Suprapubic skin (tissue), 4 donors: ENCODE measurements around the gene S100A7A. TPM values are rescaled to one million over a fixed set of nuclear protein-coding genes. Genes with fewer than 3 reads are reported as not detected.

ENCODE experiments used
- DNase-seq, 2 donors: peaks; one replicate each; pipeline ENCODE4 v3.0.0-alpha.2; 2019; ENCODE audit warnings: low spot score in 2 of 2
- H3K27ac ChIP-seq: fragments of 200-600 bp; sonication (generic); one replicate; pipeline ENCODE4 v1.5.1; 2019
- H3K27me3 ChIP-seq: fragments of 200-600 bp; sonication (generic); one replicate; pipeline ENCODE4 v1.5.1; 2019
- H3K36me3 ChIP-seq: fragments of 200-600 bp; sonication (generic); one replicate; pipeline ENCODE4 v1.5.1; 2019
- H3K4me1 ChIP-seq: fragments of 200-600 bp; sonication (generic); one replicate; pipeline ENCODE4 v1.5.1; 2019
- H3K4me3 ChIP-seq: fragments of 200-600 bp; sonication (generic); one replicate; pipeline ENCODE4 v1.5.1; 2019; ENCODE audit warnings: mild to moderate bottlenecking
- H3K9me3 ChIP-seq: fragments of 200-600 bp; sonication (generic); one replicate; pipeline ENCODE4 v1.5.1; 2019
- CTCF ChIP-seq, 2 donors: fragments of 200-600 bp in 1 of 2; fragments of 450-650 bp in 1 of 2; sonication (generic) in 1 of 2; IDR thresholded peaks; one replicate each; pipeline ENCODE4 v1.5.1; 2016 to 2019; ENCODE audit warnings: antibody characterized with exemption in 2 of 2, mild to moderate bottlenecking in 1 of 2, moderate library complexity in 1 of 2
- EP300 ChIP-seq: sonication (generic); formaldehyde crosslinking; IDR thresholded peaks from one replicate; pipeline ENCODE4 v1.6.1; 2017; ENCODE audit warnings: antibody characterized with exemption
- POLR2A ChIP-seq, 2 donors: fragments of 450-650 bp; IDR thresholded peaks; one replicate each; pipeline ENCODE4 v1.6.1; 2017; ENCODE audit warnings: antibody characterized with exemption in 2 of 2, mild to moderate bottlenecking in 2 of 2, moderate library complexity in 2 of 2
- POLR2AphosphoS5 ChIP-seq, 3 donors: sonication (generic); formaldehyde crosslinking; IDR thresholded peaks; one replicate each; pipeline ENCODE4 v1.6.1; 2017; ENCODE audit warnings: antibody characterized with exemption in 3 of 3
- WGBS: methylation state at CpG from one replicate; pipeline ENCODE4 v1.1.5; 2018; 5-methylcytosine and 5-hydroxymethylcytosine counted together
- total RNA-seq, 4 donors: library from RNA; depleted of rRNA; stranded (reverse); fragments of >200 nt; gene quantifications; one replicate each; pipeline ENCODE4 v1.1.0, GENCODE V29; 2016

The S100A7A gene
- total RNA-seq, 4 donors from 2014 or later = 0.10 TPM; not detected in 3

- no peak for DNase-seq
- 91% methylated on average over 2 of the region's 2 CpGs for WGBS
Measured at GRCh38 chr1:153372571-153372970, 43.7 kb upstream of the S100A7A start.

GRCh38 chr1:153374071-153374470 lies 42.2 kb upstream of the S100A7A start:
- no peaks in the 10 kb centered on the region for H3K27me3 ChIP-seq
- no peaks in the 10 kb centered on the region for H3K36me3 ChIP-seq
- WGBS = 68% methylated on average over 2 of the region's 2 CpGs
- DNase-seq = peak; percentile 28 to 40
- H3K4me1 ChIP-seq = peaks cover 12% of the 10 kb centered on the region
- no peaks in the 10 kb centered on the region for H3K9me3 ChIP-seq
- TF ChIP-seq EP300 (no peak), POLR2AphosphoS5 (IDR thresholded peaks at IDR 0.05) (no peak), POLR2A (IDR thresholded peaks at IDR 0.05) (no peak), CTCF (IDR thresholded peaks at IDR 0.05) (no peak)
- no peak overlapping the region for H3K27ac ChIP-seq
- H3K4me3 ChIP-seq = no peak overlapping the region

More at GRCh38 chr1:153372571-153372970, 43.7 kb upstream of the S100A7A start:
- H3K9me3 ChIP-seq = no peaks in the 10 kb centered on the region
- H3K27me3 ChIP-seq = no peaks in the 10 kb centered on the region
- H3K4me3 ChIP-seq = no peak overlapping the region
- no peak overlapping the region for H3K27ac ChIP-seq
- peaks cover 12% of the 10 kb centered on the region for H3K4me1 ChIP-seq
- TF ChIP-seq POLR2A (IDR thresholded peaks at IDR 0.05) (no peak), POLR2AphosphoS5 (IDR thresholded peaks at IDR 0.05) (no peak), CTCF (IDR thresholded peaks at IDR 0.05) (no peak), EP300 (no peak)
- H3K36me3 ChIP-seq = no peaks in the 10 kb centered on the region

- Histone ChIP-seq H3K4me1 (peaks cover 12% of the 10 kb centered on the region), H3K9me3 (no peaks in the 10 kb centered on the region), H3K27me3 (no peaks in the 10 kb centered on the region), H3K36me3 (no peaks in the 10 kb centered on the region), H3K4me3 (no peak within 1 kb of the TSS), H3K27ac (no peak within 1 kb of the TSS)
- DNase-seq = peak; percentile 20 to 46
- WGBS = 67% methylated on average over 1 of the region's 1 CpG
- TF ChIP-seq POLR2A (IDR thresholded peaks at IDR 0.05) (no peak), POLR2AphosphoS5 (IDR thresholded peaks at IDR 0.05) (no peak), EP300 (no peak), CTCF (IDR thresholded peaks at IDR 0.05) (no peak)
Measured at GRCh38 chr1:153375511-153375910, 40.8 kb upstream of the S100A7A start, which contains the start of gene S100A12. Gene S100A12 (minus strand): TSS chr1:153375621. CDS start chr1:153374592, 1,029 bp downstream.

- Histone ChIP-seq H3K27ac (no peak overlapping the region), H3K36me3 (no peaks in the 10 kb centered on the region), H3K4me1 (peaks cover 12% of the 10 kb centered on the region), H3K4me3 (no peak overlapping the region), H3K27me3 (no peaks in the 10 kb centered on the region), H3K9me3 (no peaks in the 10 kb centered on the region)
- DNase-seq = peak in 1 of 2 donors; percentile 39
- TF ChIP-seq POLR2AphosphoS5 (IDR thresholded peaks at IDR 0.05) = no peak
- TF ChIP-seq CTCF (IDR thresholded peaks at IDR 0.05) = no peak
- no peak for TF ChIP-seq EP300
- no peak for TF ChIP-seq POLR2A (IDR thresholded peaks at IDR 0.05)
- WGBS = 75% methylated on average over 10 of the region's 10 CpGs
Measured at GRCh38 chr1:153379591-153379990, 36.7 kb upstream of the S100A7A start.

- TF ChIP-seq POLR2AphosphoS5 (IDR thresholded peaks at IDR 0.05) (no peak), CTCF (IDR thresholded peaks at IDR 0.05) (no peak), EP300 (no peak), POLR2A (IDR thresholded peaks at IDR 0.05) (no peak)
- H3K4me3 ChIP-seq = no peak overlapping the region
- 92% methylated on average over 23 of the region's 23 CpGs for WGBS
- no peak overlapping the region for H3K27ac ChIP-seq
- H3K27me3 ChIP-seq = no peaks in the 10 kb centered on the region
- peaks cover 6% of the 10 kb centered on the region for H3K4me1 ChIP-seq
- no peak for DNase-seq
- H3K36me3 ChIP-seq = no peaks in the 10 kb centered on the region
- H3K9me3 ChIP-seq = no peaks in the 10 kb centered on the region
Measured at GRCh38 chr1:153380711-153381110, 35.6 kb upstream of the S100A7A start.
